ENCODE results near the gene LHFPL3.

GRCh38 chr7:104814126-104814525, 485.7 kb downstream of the LHFPL3 start:
- no peak for TF ChIP-seq SP1 (IDR thresholded peaks at IDR 0.05)
- no peak for TF ChIP-seq NFRKB (IDR thresholded peaks at IDR 0.05)
- no peak for TF ChIP-seq FOXM1 (IDR thresholded peaks at IDR 0.05; ENCODE audit: borderline replicate concordance)
- no peak for TF ChIP-seq CTBP1 (IDR thresholded peaks at IDR 0.05; ENCODE audit: borderline replicate concordance)
- no peak for TF ChIP-seq FOXK2 (IDR thresholded peaks at IDR 0.05)
- no peak for TF ChIP-seq BHLHE40 (IDR thresholded peaks at IDR 0.05; ENCODE audit: borderline replicate concordance)
- TF ChIP-seq FOXA1 (IDR thresholded peaks at IDR 0.05), result no peak
- TF ChIP-seq PKNOX1 (IDR thresholded peaks at IDR 0.05), result no peak
- no peak for TF ChIP-seq SUZ12 (IDR thresholded peaks at IDR 0.05)
- TF ChIP-seq HDGF (IDR thresholded peaks at IDR 0.05; ENCODE audit: borderline replicate concordance), result no peak
- TF ChIP-seq L3MBTL2 (conservative IDR thresholded peaks at IDR 0.05), result no peak

All from HEK293T (cell line).